NCI-H345 treated with DMSO at 0.1 percent for 48 hours (cell line): ENCODE results near the gene AP1G1.
"Not testable (repeated sequence)": the region's sequence is repeated elsewhere in the genome, so short reads cannot be mapped to it uniquely, and the experiment has no call there.

ENCODE experiments used
- DNase-seq: peaks from one replicate; lab custom pipeline; 2025; ENCODE audit not compliant: unreplicated experiment; lab: John Stamatoyannopoulos, UW

The AP1G1 gene

GRCh38 chr16:71808593-71809459, at the start of gene AP1G1:
Gene AP1G1, minus strand, starts transcription at chr16:71808834. Its CDS starts 19,355 bp downstream, at chr16:71789479.
- peak; percentile 80 for DNase-seq

- DNase-seq = no peak
Observed at GRCh38 chr16:71855937-71856662, 47.5 kb upstream of the AP1G1 start.

- DNase-seq = no peak
Observed at GRCh38 chr16:71854369-71854948, 45.8 kb upstream of the AP1G1 start.

GRCh38 chr16:71853413-71853812, 44.8 kb upstream of the AP1G1 start:
- DNase-seq = no peak

GRCh38 chr16:71852561-71852960, 43.9 kb upstream of the AP1G1 start:
- DNase-seq = no peak

GRCh38 chr16:71852158-71852557, 43.5 kb upstream of the AP1G1 start:
- no peak for DNase-seq

GRCh38 chr16:71851746-71852145, 43.1 kb upstream of the AP1G1 start:
- DNase-seq = no peak

- no peak for DNase-seq
Observed at GRCh38 chr16:71848622-71849021, 40.0 kb upstream of the AP1G1 start.

GRCh38 chr16:71847096-71847495, 38.5 kb upstream of the AP1G1 start:
- no peak for DNase-seq

- no peak for DNase-seq
Observed at GRCh38 chr16:71846431-71846830, 37.8 kb upstream of the AP1G1 start.

- DNase-seq = peak; percentile 61
Observed at GRCh38 chr16:71845639-71846430, 37.2 kb upstream of the AP1G1 start, which contains the start of gene ATXN1L. Gene ATXN1L, plus strand, starts transcription at chr16:71845976. Its CDS starts 3,765 bp downstream, at chr16:71849741.

- DNase-seq = no peak
Observed at GRCh38 chr16:71843572-71843971, 34.9 kb upstream of the AP1G1 start.

GRCh38 chr16:71840052-71840451, 31.4 kb upstream of the AP1G1 start:
- DNase-seq = no peak

GRCh38 chr16:71837150-71837549, 28.5 kb upstream of the AP1G1 start:
- DNase-seq = no peak

GRCh38 chr16:71834291-71834690, 25.7 kb upstream of the AP1G1 start:
- DNase-seq = no peak

GRCh38 chr16:71832112-71832511, 23.5 kb upstream of the AP1G1 start:
- DNase-seq = not testable (repeated sequence)

GRCh38 chr16:71831698-71832097, 23.1 kb upstream of the AP1G1 start:
- DNase-seq = not testable (repeated sequence)

- DNase-seq = no peak
Observed at GRCh38 chr16:71830359-71830758, 21.7 kb upstream of the AP1G1 start.

GRCh38 chr16:71826533-71827017, 17.9 kb upstream of the AP1G1 start:
- DNase-seq = no peak

- DNase-seq = not testable (repeated sequence)
Observed at GRCh38 chr16:71817155-71817500, 8.5 kb upstream of the AP1G1 start.
